Stomach (tissue), 9 donors: Measurements from ENCODE around the gene NTRK3. TPM values are rescaled to one million over a fixed set of nuclear protein-coding genes. Genes with fewer than 3 reads are reported as not detected.

Source experiments
- DNase-seq, 2 donors: peaks; one replicate each; pipeline versions ENCODE4 v3.0.0 to v3.0.0-alpha.2; 2013 to 2019
- H3K27ac ChIP-seq, 5 donors: fragments of 200-600 bp in 4 of 5; sonication (generic) in 4 of 5; one replicate each; pipeline ENCODE4 v1.5.1; 2013 to 2019; ENCODE audit warnings: mild to moderate bottlenecking in 1 of 5, moderate library complexity in 1 of 5
- H3K27me3 ChIP-seq, 3 donors: fragments of 200-600 bp; sonication (generic); one replicate each; pipeline ENCODE4 v1.5.1; 2017 to 2019; ENCODE audit warnings: mixed run types in 1 of 3
- H3K36me3 ChIP-seq, 4 donors: fragments of 200-600 bp; sonication (generic); 1 replicate in 3 of 4; 2 replicates in 1 of 4; pipeline ENCODE4 v1.5.1; 2016 to 2019
- H3K4me1 ChIP-seq, 4 donors: fragments of 200-600 bp; sonication (generic); one replicate each; pipeline ENCODE4 v1.5.1; 2016 to 2019
- H3K4me3 ChIP-seq, 4 donors: fragments of 200-600 bp; sonication (generic) in 3 of 4; one replicate each; pipeline ENCODE4 v1.5.1; 2016 to 2019; ENCODE audit warnings: mild to moderate bottlenecking in 1 of 4
- H3K9me3 ChIP-seq, 4 donors: fragments of 200-600 bp; sonication (generic); one replicate each; pipeline ENCODE4 v1.5.1; 2016 to 2019
- CTCF ChIP-seq, 7 experiments: fragments of 450-650 bp in 4 of 7; fragments of 200-600 bp in 3 of 7; sonication (generic) in 3 of 7; IDR thresholded peaks; one replicate each; pipeline ENCODE4 v1.5.1; 2016 to 2019; ENCODE audit warnings: antibody characterized with exemption in 7 of 7, control low read depth in 2 of 7, mild to moderate bottlenecking in 1 of 7
- EP300 ChIP-seq: sonication (generic); formaldehyde crosslinking; IDR thresholded peaks from one replicate; pipeline ENCODE4 v1.6.1; 2017; ENCODE audit warnings: antibody characterized with exemption
- POLR2A ChIP-seq, 4 donors: fragments of 450-650 bp; IDR thresholded peaks; one replicate each; pipeline ENCODE4 v1.6.1; 2016; ENCODE audit warnings: antibody characterized with exemption in 4 of 4, control low read depth in 2 of 4, mild to moderate bottlenecking in 1 of 4, moderate library complexity in 1 of 4
- POLR2AphosphoS5 ChIP-seq, 3 donors: sonication (generic); formaldehyde crosslinking; IDR thresholded peaks; one replicate each; pipeline ENCODE4 v1.6.1; 2016; ENCODE audit warnings: antibody characterized with exemption in 3 of 3
- WGBS, 5 donors: extraction: QIAGEN DNeasy Blood & Tissue Kit in 3 of 5; methylation state at CpG; one replicate each; pipeline versions ENCODE4 v1.1.5 to v1.1.7; 2013 to 2018; 5-methylcytosine and 5-hydroxymethylcytosine counted together
- intact Hi-C: fragments of 100-400 bp; cut with DNase I; formaldehyde crosslinking; loops from one replicate; pipeline ENCODE4 v1.15.1; 2023; ENCODE audit warnings: low total_unique reads
- polyA plus RNA-seq, 3 donors: library from polyadenylated mRNA; stranded (reverse); fragments of 200-250 nt; gene quantifications; one replicate each; pipeline ENCODE4 v1.2.3, GENCODE V29; 2013
- total RNA-seq, 5 donors: library from RNA; depleted of rRNA; stranded (reverse); fragments of >200 nt; gene quantifications; one replicate each; pipeline versions ENCODE4 v1.1.0 to v1.2.3, GENCODE V29; 2014 to 2016
- donor health status: healthy with polysubstance abuse.
- donor health status: Bipolar disorder and iron deficiency.
- donor health status: healthy.

NTRK3 gene
- total and polyA plus RNA-seq, 8 donors, result under 0.01 to 18.2 (median 1.0) TPM; not detected in 1

- DNase-seq, result no peak
- no peaks in the 10 kb centered on the region for H3K36me3 ChIP-seq
These were observed 326.1 kb downstream of the NTRK3 start for GRCh38 chr15:87930457-87930856.

GRCh38 chr15:87929841-87930240 lies 326.7 kb downstream of the NTRK3 start:
- TF ChIP-seq CTCF (IDR thresholded peaks at IDR 0.05) (no peak), POLR2AphosphoS5 (IDR thresholded peaks at IDR 0.05) (no peak), EP300 (no peak), POLR2A (IDR thresholded peaks at IDR 0.05) (no peak)
- H3K9me3 ChIP-seq, result no peaks in the 10 kb centered on the region
- no peaks in the 10 kb centered on the region for H3K36me3 ChIP-seq
- no peak for DNase-seq
- H3K4me3 ChIP-seq, result no peak overlapping the region
- no peaks in the 10 kb centered on the region for H3K4me1 ChIP-seq
- no peak overlapping the region for H3K27ac ChIP-seq
- no peaks in the 10 kb centered on the region for H3K27me3 ChIP-seq
- intact Hi-C loops, result no loop called here
- 70 to 82% (median 76%) methylated on average over 2 of the region's 2 CpGs for WGBS, 5 donors

More at GRCh38 chr15:87930457-87930856, 326.1 kb downstream of the NTRK3 start:
- H3K27ac ChIP-seq, result no peak overlapping the region
- WGBS, 5 donors, result 57 to 83% (median 71%) methylated on average over 5 of the region's 5 CpGs
- H3K4me3 ChIP-seq, result no peak overlapping the region
- no peaks in the 10 kb centered on the region for H3K4me1 ChIP-seq
- TF ChIP-seq POLR2AphosphoS5 (IDR thresholded peaks at IDR 0.05) (no peak), CTCF (IDR thresholded peaks at IDR 0.05) (no peak)
- H3K27me3 ChIP-seq, result no peaks in the 10 kb centered on the region
- no peaks in the 10 kb centered on the region for H3K9me3 ChIP-seq
- intact Hi-C loops, result no loop called here

- no peaks in the 10 kb centered on the region for H3K36me3 ChIP-seq
- no peaks in the 10 kb centered on the region for H3K9me3 ChIP-seq
- H3K27me3 ChIP-seq, result no peaks in the 10 kb centered on the region
- WGBS, 5 donors, result 25 to 62% (median 53%) methylated on average over 1 of the region's 1 CpG
- no peak for DNase-seq
- no peak overlapping the region for H3K27ac ChIP-seq
- H3K4me1 ChIP-seq, result no peaks in the 10 kb centered on the region
- TF ChIP-seq EP300, result no peak
- no peak for TF ChIP-seq CTCF (IDR thresholded peaks at IDR 0.05)
- no peak for TF ChIP-seq POLR2AphosphoS5 (IDR thresholded peaks at IDR 0.05)
- TF ChIP-seq POLR2A (IDR thresholded peaks at IDR 0.05), result no peak
- no peak overlapping the region for H3K4me3 ChIP-seq
- intact Hi-C loops, result no loop called here
These were observed 332.1 kb downstream of the NTRK3 start for GRCh38 chr15:87924433-87924832.

- H3K9me3 ChIP-seq, result no peaks in the 10 kb centered on the region
- intact Hi-C loops, result no loop called here
- no peaks in the 10 kb centered on the region for H3K27me3 ChIP-seq
- H3K4me1 ChIP-seq, result no peaks in the 10 kb centered on the region
- no peak overlapping the region for H3K27ac ChIP-seq
- no peak for DNase-seq
- H3K4me3 ChIP-seq, result no peak overlapping the region
- TF ChIP-seq POLR2A (IDR thresholded peaks at IDR 0.05) (no peak), CTCF (IDR thresholded peaks at IDR 0.05) (no peak), POLR2AphosphoS5 (IDR thresholded peaks at IDR 0.05) (no peak), EP300 (no peak)
- WGBS, 5 donors, result 69 to 95% (median 93%) methylated on average over 3 of the region's 3 CpGs
- H3K36me3 ChIP-seq, result no peaks in the 10 kb centered on the region
These were observed 337.5 kb downstream of the NTRK3 start for GRCh38 chr15:87919064-87919463.
